HEK293T (cell line): Measurements from ENCODE around the gene FGFRL1.

Experiments
- CTCF ChIA-PET: fragments of 350-600 bp; formaldehyde crosslinking; extraction: SDS; loops from one replicate; lab custom pipeline; 2021; ENCODE audit warnings: antibody characterized with exemption, inconsistent platforms; lab: Yijun Ruan, JAX
- POLR2A ChIA-PET: fragments of 350-600 bp; formaldehyde crosslinking; extraction: SDS; loops from one replicate; lab custom pipeline; 2020; ENCODE audit warnings: antibody characterized with exemption, inconsistent platforms; lab: Yijun Ruan, JAX
- DNase-seq: peaks from one replicate; pipeline ENCODE4 v3.0.0; 2012; ENCODE audit warnings: mixed read lengths; ENCODE audit errors: extremely low spot score
- ARNT ChIP-seq: fragments of 450-650 bp; IDR thresholded peaks from 2 replicates; pipeline ENCODE4 v1.6.1; 2017; ENCODE audit warnings: mild to moderate bottlenecking
- BHLHE40 ChIP-seq: fragments of 450-650 bp; IDR thresholded peaks from 2 replicates; pipeline ENCODE4 v1.6.1; 2016; ENCODE audit warnings: mild to moderate bottlenecking, moderate library complexity, borderline replicate concordance
- CTBP1 ChIP-seq: fragments of 450-650 bp; IDR thresholded peaks from 2 replicates; pipeline ENCODE4 v1.6.1; 2016; ENCODE audit warnings: borderline replicate concordance
- ELF4 ChIP-seq: fragments of 450-650 bp; IDR thresholded peaks from 2 replicates; pipeline ENCODE4 v1.6.1; 2017; ENCODE audit warnings: antibody characterized with exemption
- FOXA1 ChIP-seq: fragments of 450-650 bp; IDR thresholded peaks from 2 replicates; pipeline ENCODE4 v1.6.1; 2016; ENCODE audit warnings: mild to moderate bottlenecking
- FOXK2 ChIP-seq: fragments of 450-650 bp; IDR thresholded peaks from 2 replicates; pipeline ENCODE4 v1.6.1; 2016; ENCODE audit warnings: mild to moderate bottlenecking
- FOXM1 ChIP-seq: fragments of 450-650 bp; IDR thresholded peaks from 2 replicates; pipeline ENCODE4 v1.6.1; 2017; ENCODE audit warnings: mild to moderate bottlenecking, borderline replicate concordance
- HDGF ChIP-seq: fragments of 450-650 bp; IDR thresholded peaks from 2 replicates; pipeline ENCODE4 v1.6.1; 2017; ENCODE audit warnings: antibody characterized with exemption, borderline replicate concordance
- L3MBTL2 ChIP-seq: fragments of 450-650 bp; conservative IDR thresholded peaks from 2 replicates; pipeline ENCODE4 v1.6.1; 2016; ENCODE audit warnings: mild to moderate bottlenecking
- LEF1 ChIP-seq: fragments of 450-650 bp; IDR thresholded peaks from 2 replicates; pipeline ENCODE4 v1.6.1; 2017; ENCODE audit warnings: mild to moderate bottlenecking, borderline replicate concordance
- NFRKB ChIP-seq: fragments of 450-650 bp; IDR thresholded peaks from 2 replicates; pipeline ENCODE4 v1.6.1; 2016; ENCODE audit warnings: mild to moderate bottlenecking, moderate library complexity
- SP1 ChIP-seq: fragments of 450-650 bp; IDR thresholded peaks from 2 replicates; pipeline ENCODE4 v1.6.1; 2017
- SUZ12 ChIP-seq: fragments of 450-650 bp; IDR thresholded peaks from 2 replicates; pipeline ENCODE4 v1.6.1; 2016; ENCODE audit warnings: mild to moderate bottlenecking
- TARDBP ChIP-seq: fragments of 450-650 bp; IDR thresholded peaks from 2 replicates; pipeline ENCODE4 v1.6.1; 2016
- ZNF384 ChIP-seq: fragments of 450-650 bp; IDR thresholded peaks from 2 replicates; pipeline ENCODE4 v1.6.1; 2016
- TF ChIP-seq, protein P1 (sequence below): fragments of 450-650 bp; IDR thresholded peaks from 2 replicates; pipeline ENCODE4 v1.6.1; 2016

Gene FGFRL1

DNA sequence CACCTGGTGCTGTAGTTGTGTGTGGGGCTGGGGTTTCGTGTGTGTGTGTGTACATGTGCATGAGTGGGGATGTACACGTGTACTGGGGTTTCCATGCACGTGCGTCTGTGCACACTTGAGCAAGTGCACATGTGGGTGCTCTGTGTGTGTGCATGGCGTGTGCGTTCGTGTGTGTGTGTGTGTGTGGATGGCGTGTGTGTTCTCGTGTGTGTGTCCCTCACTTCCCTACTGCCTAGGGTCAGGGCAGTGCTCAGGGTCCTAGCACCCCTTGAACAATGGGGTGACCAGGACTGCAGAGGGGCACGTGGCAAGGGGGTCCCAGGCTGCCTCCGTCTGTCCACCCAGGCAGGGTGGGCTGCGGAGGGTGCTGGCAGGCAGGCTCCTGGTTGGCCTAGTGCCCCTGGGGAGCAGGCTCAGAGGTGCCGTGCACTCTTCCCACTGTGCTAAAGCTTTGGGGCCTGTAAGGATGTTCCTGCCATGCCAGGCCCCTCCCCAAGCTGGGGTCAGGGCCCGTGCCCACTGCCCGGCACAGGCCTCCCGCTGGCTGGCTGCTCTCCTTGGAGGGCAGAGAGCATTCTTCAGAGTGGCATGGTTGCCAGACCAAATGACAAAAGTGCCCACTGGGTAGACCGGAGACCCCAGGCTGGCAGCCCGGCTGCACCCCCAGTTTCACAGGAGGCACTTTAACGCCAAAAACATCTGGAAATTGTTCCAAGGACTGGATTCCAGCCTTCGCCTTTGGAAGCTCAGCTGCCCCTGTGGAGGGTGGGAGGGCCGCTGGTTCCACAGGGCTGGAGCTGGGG, 29.1 kb downstream of the FGFRL1 start:
- CTCF ChIA-PET, result no interaction called here
- no peak for TF ChIP-seq CTBP1
- no peak for TF ChIP-seq ELF4
- no peak for TF ChIP-seq ARNT
- no peak for TF ChIP-seq HDGF
- no peak for TF ChIP-seq ZNF384
- TF ChIP-seq, protein P1, sequence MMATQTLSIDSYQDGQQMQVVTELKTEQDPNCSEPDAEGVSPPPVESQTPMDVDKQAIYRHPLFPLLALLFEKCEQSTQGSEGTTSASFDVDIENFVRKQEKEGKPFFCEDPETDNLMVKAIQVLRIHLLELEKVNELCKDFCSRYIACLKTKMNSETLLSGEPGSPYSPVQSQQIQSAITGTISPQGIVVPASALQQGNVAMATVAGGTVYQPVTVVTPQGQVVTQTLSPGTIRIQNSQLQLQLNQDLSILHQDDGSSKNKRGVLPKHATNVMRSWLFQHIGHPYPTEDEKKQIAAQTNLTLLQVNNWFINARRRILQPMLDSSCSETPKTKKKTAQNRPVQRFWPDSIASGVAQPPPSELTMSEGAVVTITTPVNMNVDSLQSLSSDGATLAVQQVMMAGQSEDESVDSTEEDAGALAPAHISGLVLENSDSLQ, result no peak
- TF ChIP-seq BHLHE40, result no peak
- TF ChIP-seq SP1, result no peak
- no peak for TF ChIP-seq FOXA1
- TF ChIP-seq TARDBP, result no peak
- TF ChIP-seq NFRKB, result no peak
- no peak for TF ChIP-seq FOXM1
- no peak for DNase-seq
- POLR2A ChIA-PET, result no interaction called here

GRCh38 chr4:1041147-1041935, 29.9 kb downstream of the FGFRL1 start:
- POLR2A ChIA-PET, result no interaction called here
- no peak for TF ChIP-seq FOXM1
- no peak for TF ChIP-seq SUZ12
- TF ChIP-seq HDGF, result no peak
- TF ChIP-seq, protein P1, result no peak
- TF ChIP-seq FOXK2, result no peak
- CTCF ChIA-PET, result no interaction called here
- no peak for DNase-seq

- ChIA-PET CTCF (no interaction called here), POLR2A (no interaction called here)
- no peak for TF ChIP-seq ZNF384
- TF ChIP-seq L3MBTL2, result no peak
- TF ChIP-seq SP1, result no peak
- TF ChIP-seq CTBP1, result no peak
- TF ChIP-seq ELF4, result no peak
- TF ChIP-seq FOXA1, result no peak
- TF ChIP-seq ARNT, result no peak
- TF ChIP-seq FOXK2, result no peak
- TF ChIP-seq TARDBP, result no peak
- no peak for TF ChIP-seq SUZ12
- TF ChIP-seq FOXM1, result no peak
- no peak for TF ChIP-seq LEF1
- no peak for TF ChIP-seq NFRKB
- TF ChIP-seq HDGF, result no peak
- TF ChIP-seq BHLHE40, result no peak
- TF ChIP-seq, protein P1, result no peak
- no peak for DNase-seq
Observed at GRCh38 chr4:1041936-1042330, 30.5 kb downstream of the FGFRL1 start.

DNA sequence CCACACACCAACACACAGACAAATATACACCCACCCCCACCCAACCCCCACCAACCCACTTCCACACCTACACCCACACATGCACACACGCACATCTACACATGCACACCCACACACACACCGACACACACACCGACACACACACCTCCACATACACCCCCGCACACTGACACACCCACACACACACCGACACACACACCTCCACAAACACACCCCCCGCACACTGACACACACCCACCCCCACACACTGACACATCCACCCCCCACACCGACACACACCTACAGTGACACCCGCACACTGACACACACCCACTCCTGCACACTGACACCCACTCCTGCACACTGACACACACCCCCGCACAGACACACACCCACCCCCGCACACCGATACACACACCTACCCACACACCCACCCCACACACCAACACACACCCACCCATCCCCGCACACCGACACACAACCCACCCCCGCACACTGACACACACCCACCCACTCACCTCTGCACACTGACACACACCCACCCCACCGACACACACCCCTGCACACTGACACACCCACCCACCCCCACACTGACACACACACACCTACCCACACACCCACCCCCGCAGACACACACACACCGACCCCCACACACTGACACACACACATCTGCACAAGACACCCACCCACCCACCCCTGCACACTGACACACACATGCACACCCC, 31.1 kb downstream of the FGFRL1 start:
- TF ChIP-seq, protein P1, result no peak
- TF ChIP-seq FOXA1, result no peak
- no peak for TF ChIP-seq CTBP1
- no peak for TF ChIP-seq NFRKB
- no peak for TF ChIP-seq L3MBTL2
- TF ChIP-seq ARNT, result no peak
- TF ChIP-seq ZNF384, result no peak
- TF ChIP-seq HDGF, result no peak
- no peak for TF ChIP-seq TARDBP
- no peak for TF ChIP-seq SP1
- no peak for TF ChIP-seq BHLHE40
- no peak for TF ChIP-seq SUZ12
- no peak for TF ChIP-seq LEF1
- TF ChIP-seq FOXK2, result no peak
- TF ChIP-seq FOXM1, result no peak
- no peak for TF ChIP-seq ELF4
- POLR2A ChIA-PET, result no interaction called here
- DNase-seq, result no peak
- CTCF ChIA-PET, result no interaction called here

GRCh38 chr4:1043162-1043561, 31.7 kb downstream of the FGFRL1 start:
- POLR2A ChIA-PET, result interaction anchor here (1.0 kb wide), 1 partner anchor 10 kb away, joined by 3 read pairs; no protein-coding TSS in a partner anchor
- DNase-seq, result no peak
- TF ChIP-seq L3MBTL2, result no peak
- TF ChIP-seq ARNT, result no peak
- TF ChIP-seq LEF1, result no peak
- CTCF ChIA-PET, result no interaction called here
